ENCODE measurements around the gene TENM3.
"Not testable (repeated sequence)": the region's sequence is repeated elsewhere in the genome, so short reads cannot be mapped to it uniquely, and the experiment has no call there.

Gene TENM3

GRCh38 chr4:182382941-182383340, 139.7 kb downstream of the TENM3 start:
- H3K4me2 ChIP-seq (ENCODE audit: low read length), result no peak overlapping the region
- no peaks in the 10 kb centered on the region for H3K9me3 ChIP-seq (replicated peaks; ENCODE audit: low read length)
- no peak overlapping the region for H3K9ac ChIP-seq (ENCODE audit: low read depth, low read length)
- no peaks in the 10 kb centered on the region for H3K36me3 ChIP-seq (ENCODE audit: insufficient read depth, low read length)
- no peak overlapping the region for H3K4me3 ChIP-seq (ENCODE audit: low read length)
- peaks cover 4% of the 10 kb centered on the region for H3K4me1 ChIP-seq (ENCODE audit: control insufficient read depth, insufficient read depth, low read length)
- H3K27me3 ChIP-seq (ENCODE audit: control insufficient read depth, insufficient read depth, low read length), result no peaks in the 10 kb centered on the region

- Histone ChIP-seq H3K4me3 (ENCODE audit: low read length) (no peak overlapping the region), H3K9ac (ENCODE audit: low read depth, low read length) (no peak overlapping the region), H3K36me3 (ENCODE audit: insufficient read depth, low read length) (no peaks in the 10 kb centered on the region), H3K27me3 (ENCODE audit: control insufficient read depth, insufficient read depth, low read length) (no peaks in the 10 kb centered on the region), H3K9me3 (replicated peaks; ENCODE audit: low read length) (no peaks in the 10 kb centered on the region), H3K4me2 (ENCODE audit: low read length) (no peak overlapping the region), H3K4me1 (ENCODE audit: control insufficient read depth, insufficient read depth, low read length) (peaks cover 4% of the 10 kb centered on the region)
Measured at GRCh38 chr4:182384631-182385091, 141.5 kb downstream of the TENM3 start.

GRCh38 chr4:182385897-182386296, 142.7 kb downstream of the TENM3 start:
- H3K9ac ChIP-seq (ENCODE audit: low read depth, low read length), result no peak overlapping the region
- H3K9me3 ChIP-seq (replicated peaks; ENCODE audit: low read length), result no peaks in the 10 kb centered on the region
- H3K4me2 ChIP-seq (ENCODE audit: low read length), result no peak overlapping the region

GRCh38 chr4:182386576-182386975, 143.4 kb downstream of the TENM3 start:
- not testable (repeated sequence) for H3K9ac ChIP-seq (ENCODE audit: low read depth, low read length); H3K4me3 ChIP-seq (ENCODE audit: low read length); H3K4me1 ChIP-seq (ENCODE audit: control insufficient read depth, insufficient read depth, low read length); H3K9me3 ChIP-seq (replicated peaks; ENCODE audit: low read length); H3K27me3 ChIP-seq (ENCODE audit: control insufficient read depth, insufficient read depth, low read length); H3K36me3 ChIP-seq (ENCODE audit: insufficient read depth, low read length); H3K4me2 ChIP-seq (ENCODE audit: low read length)

More at GRCh38 chr4:182385897-182386296, 142.7 kb downstream of the TENM3 start:
- H3K36me3 ChIP-seq (ENCODE audit: insufficient read depth, low read length), result no peaks in the 10 kb centered on the region
- no peak overlapping the region for H3K4me3 ChIP-seq (ENCODE audit: low read length)
- peaks cover 4% of the 10 kb centered on the region for H3K4me1 ChIP-seq (ENCODE audit: control insufficient read depth, insufficient read depth, low read length)
- no peaks in the 10 kb centered on the region for H3K27me3 ChIP-seq (ENCODE audit: control insufficient read depth, insufficient read depth, low read length)

DNA sequence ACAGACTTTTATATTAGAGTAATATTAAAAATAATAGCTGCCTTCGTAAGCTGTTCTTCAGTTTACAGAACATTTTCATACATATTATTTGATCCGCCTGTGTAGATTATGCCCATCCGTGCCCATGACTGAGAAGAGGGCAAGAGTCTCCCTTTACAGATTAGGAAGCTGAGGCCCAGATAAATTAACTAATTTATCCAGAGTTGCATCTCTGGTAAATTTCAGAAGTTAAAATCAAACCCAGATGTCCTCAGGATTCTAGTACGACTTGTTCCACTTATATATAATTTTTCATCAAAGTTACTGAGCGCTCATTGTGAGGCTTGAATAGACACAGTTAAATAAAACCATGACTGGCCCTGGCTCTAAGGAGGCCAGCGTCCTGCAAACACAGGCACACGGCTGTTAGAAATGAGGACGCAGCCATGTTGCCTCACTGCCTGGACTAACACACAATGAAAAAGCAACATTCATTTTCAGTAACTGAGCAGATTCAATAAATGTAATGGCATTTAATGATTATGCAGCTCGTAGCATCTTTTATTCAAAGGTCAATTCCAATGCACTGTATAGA, 148.0 kb downstream of the TENM3 start:
- Histone ChIP-seq H3K4me2 (ENCODE audit: low read length) (no peak overlapping the region), H3K4me1 (ENCODE audit: control insufficient read depth, insufficient read depth, low read length) (no peaks in the 10 kb centered on the region), H3K4me3 (ENCODE audit: low read length) (no peak overlapping the region), H3K36me3 (ENCODE audit: insufficient read depth, low read length) (no peaks in the 10 kb centered on the region), H3K9me3 (replicated peaks; ENCODE audit: low read length) (no peaks in the 10 kb centered on the region), H3K27me3 (ENCODE audit: control insufficient read depth, insufficient read depth, low read length) (no peaks in the 10 kb centered on the region), H3K9ac (ENCODE audit: low read depth, low read length) (no peak overlapping the region)

GRCh38 chr4:182394181-182394580, 151.0 kb downstream of the TENM3 start:
- H3K4me3 ChIP-seq (ENCODE audit: low read length), result no peak overlapping the region
- H3K36me3 ChIP-seq (ENCODE audit: insufficient read depth, low read length), result no peaks in the 10 kb centered on the region
- H3K9me3 ChIP-seq (replicated peaks; ENCODE audit: low read length), result no peaks in the 10 kb centered on the region
- H3K27me3 ChIP-seq (ENCODE audit: control insufficient read depth, insufficient read depth, low read length), result no peaks in the 10 kb centered on the region
- no peak overlapping the region for H3K4me2 ChIP-seq (ENCODE audit: low read length)
- H3K4me1 ChIP-seq (ENCODE audit: control insufficient read depth, insufficient read depth, low read length), result no peaks in the 10 kb centered on the region
- no peak overlapping the region for H3K9ac ChIP-seq (ENCODE audit: low read depth, low read length)

DNA sequence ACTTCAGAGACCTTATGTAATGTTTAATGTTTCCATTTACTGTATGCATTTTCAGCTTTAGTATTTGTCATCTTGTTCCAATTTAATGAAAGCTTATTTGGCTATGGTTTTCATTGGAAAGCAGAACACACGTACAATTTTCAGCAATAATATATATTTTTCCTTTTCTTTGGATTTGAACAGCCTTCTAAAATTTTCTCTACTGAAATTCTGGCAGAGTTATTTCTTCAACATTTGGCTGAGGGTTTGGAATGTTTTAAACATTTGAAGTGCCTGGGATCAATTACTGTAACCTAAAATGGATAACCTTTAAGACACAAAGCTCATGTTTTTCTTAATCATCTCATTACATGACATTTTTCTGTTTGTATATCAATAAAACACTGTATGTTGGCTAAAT, 156.9 kb downstream of the TENM3 start:
- Histone ChIP-seq H3K4me1 (ENCODE audit: control insufficient read depth, insufficient read depth, low read length) (no peaks in the 10 kb centered on the region), H3K4me3 (ENCODE audit: low read length) (no peak overlapping the region), H3K4me2 (ENCODE audit: low read length) (no peak overlapping the region), H3K9me3 (replicated peaks; ENCODE audit: low read length) (no peaks in the 10 kb centered on the region), H3K36me3 (ENCODE audit: insufficient read depth, low read length) (no peaks in the 10 kb centered on the region), H3K9ac (ENCODE audit: low read depth, low read length) (no peak overlapping the region), H3K27me3 (ENCODE audit: control insufficient read depth, insufficient read depth, low read length) (no peaks in the 10 kb centered on the region)

GRCh38 chr4:182400790-182401189, 157.6 kb downstream of the TENM3 start:
- Histone ChIP-seq H3K9me3 (replicated peaks; ENCODE audit: low read length) (no peaks in the 10 kb centered on the region), H3K4me1 (ENCODE audit: control insufficient read depth, insufficient read depth, low read length) (no peaks in the 10 kb centered on the region), H3K27me3 (ENCODE audit: control insufficient read depth, insufficient read depth, low read length) (no peaks in the 10 kb centered on the region), H3K4me3 (ENCODE audit: low read length) (no peak overlapping the region), H3K9ac (ENCODE audit: low read depth, low read length) (no peak overlapping the region), H3K36me3 (ENCODE audit: insufficient read depth, low read length) (no peaks in the 10 kb centered on the region), H3K4me2 (ENCODE audit: low read length) (no peak overlapping the region)

- no peaks in the 10 kb centered on the region for H3K9me3 ChIP-seq (replicated peaks; ENCODE audit: low read length)
- no peaks in the 10 kb centered on the region for H3K36me3 ChIP-seq (ENCODE audit: insufficient read depth, low read length)
- no peaks in the 10 kb centered on the region for H3K27me3 ChIP-seq (ENCODE audit: control insufficient read depth, insufficient read depth, low read length)
- no peaks in the 10 kb centered on the region for H3K4me1 ChIP-seq (ENCODE audit: control insufficient read depth, insufficient read depth, low read length)
- no peak overlapping the region for H3K9ac ChIP-seq (ENCODE audit: low read depth, low read length)
- no peak overlapping the region for H3K4me3 ChIP-seq (ENCODE audit: low read length)
- no peak overlapping the region for H3K4me2 ChIP-seq (ENCODE audit: low read length)
Measured at GRCh38 chr4:182404376-182404775, 161.2 kb downstream of the TENM3 start.

DNA sequence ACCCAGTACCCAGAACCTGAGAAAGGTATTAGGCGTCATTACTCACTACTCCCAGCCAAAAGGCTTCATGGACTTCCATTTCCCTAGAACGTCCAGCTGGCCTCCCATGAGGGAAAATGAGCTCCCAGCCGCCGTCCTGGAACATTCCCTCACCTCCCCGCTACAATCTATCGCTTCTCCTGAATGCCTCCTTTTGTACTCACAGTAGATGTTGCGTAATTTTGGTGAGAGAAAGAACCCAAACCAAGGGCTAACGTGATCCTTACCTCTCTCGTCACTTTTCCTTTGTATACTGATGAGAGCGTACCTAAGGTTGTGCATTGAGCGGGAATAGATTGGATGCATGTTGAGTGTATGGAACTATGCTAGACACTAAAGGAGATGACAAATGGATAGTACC, 161.9 kb downstream of the TENM3 start:
- no peak overlapping the region for H3K9ac ChIP-seq (ENCODE audit: low read depth, low read length)
- H3K36me3 ChIP-seq (ENCODE audit: insufficient read depth, low read length), result no peaks in the 10 kb centered on the region
- no peak overlapping the region for H3K4me3 ChIP-seq (ENCODE audit: low read length)
- no peaks in the 10 kb centered on the region for H3K27me3 ChIP-seq (ENCODE audit: control insufficient read depth, insufficient read depth, low read length)
- H3K9me3 ChIP-seq (replicated peaks; ENCODE audit: low read length), result no peaks in the 10 kb centered on the region
- H3K4me2 ChIP-seq (ENCODE audit: low read length), result no peak overlapping the region
- no peaks in the 10 kb centered on the region for H3K4me1 ChIP-seq (ENCODE audit: control insufficient read depth, insufficient read depth, low read length)

- Histone ChIP-seq H3K4me2 (ENCODE audit: low read length) (no peak overlapping the region), H3K27me3 (ENCODE audit: control insufficient read depth, insufficient read depth, low read length) (no peaks in the 10 kb centered on the region), H3K9me3 (replicated peaks; ENCODE audit: low read length) (no peaks in the 10 kb centered on the region), H3K9ac (ENCODE audit: low read depth, low read length) (no peak overlapping the region), H3K4me1 (ENCODE audit: control insufficient read depth, insufficient read depth, low read length) (no peaks in the 10 kb centered on the region), H3K36me3 (ENCODE audit: insufficient read depth, low read length) (no peaks in the 10 kb centered on the region), H3K4me3 (ENCODE audit: low read length) (no peak overlapping the region)
Measured at GRCh38 chr4:182409271-182409670, 166.1 kb downstream of the TENM3 start.

GRCh38 chr4:182411391-182411790, 168.2 kb downstream of the TENM3 start:
- H3K9me3 ChIP-seq (replicated peaks; ENCODE audit: low read length), result no peaks in the 10 kb centered on the region
- H3K27me3 ChIP-seq (ENCODE audit: control insufficient read depth, insufficient read depth, low read length), result no peaks in the 10 kb centered on the region
- no peaks in the 10 kb centered on the region for H3K4me1 ChIP-seq (ENCODE audit: control insufficient read depth, insufficient read depth, low read length)

More at GRCh38 chr4:182411391-182411790, 168.2 kb downstream of the TENM3 start:
- Histone ChIP-seq H3K9ac (ENCODE audit: low read depth, low read length) (no peak overlapping the region), H3K36me3 (ENCODE audit: insufficient read depth, low read length) (no peaks in the 10 kb centered on the region), H3K4me3 (ENCODE audit: low read length) (no peak overlapping the region), H3K4me2 (ENCODE audit: low read length) (no peak overlapping the region)

All from skeletal muscle satellite cell (primary cell).